H1 (cell line): ENCODE measurements around the gene CHST8.

Experiments used
- TEAD4 ChIP-seq: IDR thresholded peaks from 2 replicates; pipeline ENCODE4 v1.6.1; 2012; ENCODE audit warnings: low read depth, low read length, inconsistent platforms, mixed read lengths
- TF ChIP-seq, protein P1 (sequence below), 3 experiments: IDR thresholded peaks; 1 replicate in 2 of 3; 2 replicates in 1 of 3; pipeline versions ENCODE4 v1.5.1 to v1.6.1; 2011; ENCODE audit warnings: low read length in 3 of 3, mild to moderate bottlenecking in 3 of 3, inconsistent platforms in 2 of 3, low read depth in 1 of 3, moderate library complexity in 1 of 3; ENCODE audit not compliant: insufficient read depth in 1 of 3; ENCODE audit errors: control extremely low read depth in 1 of 3

- no peak for TF ChIP-seq TEAD4
- TF ChIP-seq, protein P1, sequence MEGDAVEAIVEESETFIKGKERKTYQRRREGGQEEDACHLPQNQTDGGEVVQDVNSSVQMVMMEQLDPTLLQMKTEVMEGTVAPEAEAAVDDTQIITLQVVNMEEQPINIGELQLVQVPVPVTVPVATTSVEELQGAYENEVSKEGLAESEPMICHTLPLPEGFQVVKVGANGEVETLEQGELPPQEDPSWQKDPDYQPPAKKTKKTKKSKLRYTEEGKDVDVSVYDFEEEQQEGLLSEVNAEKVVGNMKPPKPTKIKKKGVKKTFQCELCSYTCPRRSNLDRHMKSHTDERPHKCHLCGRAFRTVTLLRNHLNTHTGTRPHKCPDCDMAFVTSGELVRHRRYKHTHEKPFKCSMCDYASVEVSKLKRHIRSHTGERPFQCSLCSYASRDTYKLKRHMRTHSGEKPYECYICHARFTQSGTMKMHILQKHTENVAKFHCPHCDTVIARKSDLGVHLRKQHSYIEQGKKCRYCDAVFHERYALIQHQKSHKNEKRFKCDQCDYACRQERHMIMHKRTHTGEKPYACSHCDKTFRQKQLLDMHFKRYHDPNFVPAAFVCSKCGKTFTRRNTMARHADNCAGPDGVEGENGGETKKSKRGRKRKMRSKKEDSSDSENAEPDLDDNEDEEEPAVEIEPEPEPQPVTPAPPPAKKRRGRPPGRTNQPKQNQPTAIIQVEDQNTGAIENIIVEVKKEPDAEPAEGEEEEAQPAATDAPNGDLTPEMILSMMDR (IDR thresholded peaks at IDR 0.05; ENCODE audit: control extremely low read depth in 1 of 3, insufficient read depth in 1 of 3, low read depth in 1 of 3, low read length in 3 of 3) = no peak
These were observed 77.1 kb downstream of the CHST8 start for GRCh38 chr19:33698576-33699435.
